ENCODE data around the gene TAF4.
"Not testable (repeated sequence)": the region's sequence is repeated elsewhere in the genome, so short reads cannot be mapped to it uniquely, and the experiment has no call there.

Gene TAF4

GRCh38 chr20:61973515-61974356 is 91.9 kb downstream of the TAF4 start:
- no peak for TF ChIP-seq CTCF (IDR thresholded peaks at IDR 0.05; ENCODE audit: control extremely low read depth, extremely low read depth, low read depth, missing control alignments)
- CTCF ChIA-PET, result interaction anchor here (1.2 kb wide), 1 partner anchor 10 kb away, joined by 3 read pairs; no protein-coding TSS in a partner anchor
- POLR2A ChIA-PET, result no interaction called here
- DNase-seq (ENCODE audit: extremely low spot score), result no peak

GRCh38 chr20:61972636-61973508 is 92.8 kb downstream of the TAF4 start:
- POLR2A ChIA-PET, result no interaction called here
- no peak for TF ChIP-seq CTCF (IDR thresholded peaks at IDR 0.05; ENCODE audit: control extremely low read depth, extremely low read depth, low read depth, missing control alignments)
- no peak for DNase-seq (ENCODE audit: extremely low spot score)
- CTCF ChIA-PET, result no interaction called here

- CTCF ChIA-PET; DNase-seq (ENCODE audit: extremely low spot score): not testable (repeated sequence)
Observed at GRCh38 chr20:61971595-61971994, 94.1 kb downstream of the TAF4 start.

GRCh38 chr20:61970357-61970756 is 95.3 kb downstream of the TAF4 start:
- no peak for TF ChIP-seq CTCF (IDR thresholded peaks at IDR 0.05; ENCODE audit: control extremely low read depth, extremely low read depth, low read depth, missing control alignments)
- no peak for DNase-seq (ENCODE audit: extremely low spot score)
- CTCF ChIA-PET, result no interaction called here
- POLR2A ChIA-PET, result no interaction called here

More at GRCh38 chr20:61971595-61971994, 94.1 kb downstream of the TAF4 start:
- POLR2A ChIA-PET, result not testable (repeated sequence)

- ChIA-PET CTCF (no interaction called here), POLR2A (no interaction called here)
- DNase-seq (ENCODE audit: extremely low spot score), result no peak
- no peak for TF ChIP-seq CTCF (IDR thresholded peaks at IDR 0.05; ENCODE audit: control extremely low read depth, extremely low read depth, low read depth, missing control alignments)
Observed at GRCh38 chr20:61969806-61970205, 95.9 kb downstream of the TAF4 start.

GRCh38 chr20:61968932-61969331 is 96.7 kb downstream of the TAF4 start:
- TF ChIP-seq CTCF (IDR thresholded peaks at IDR 0.05; ENCODE audit: control extremely low read depth, extremely low read depth, low read depth, missing control alignments), result no peak
- CTCF ChIA-PET, result no interaction called here
- POLR2A ChIA-PET, result no interaction called here
- DNase-seq (ENCODE audit: extremely low spot score), result no peak
